ENCODE measurements around the gene FLNA.
"Not testable (repeated sequence)": the region's sequence is repeated elsewhere in the genome, so short reads cannot be mapped to it uniquely, and the experiment has no call there.

- not testable (repeated sequence) for TF ChIP-seq YY1 (IDR thresholded peaks at IDR 0.05; ENCODE audit: insufficient read depth, insufficient read length); SUZ12 (IDR thresholded peaks at IDR 0.05; ENCODE audit: extremely low read depth, insufficient read depth, insufficient read length)
Measured at GRCh38 chrX:154341399-154342298, 32.8 kb downstream of the FLNA start.
